Measurements from ENCODE around the gene RMRP.
"Not testable (repeated sequence)": the region's sequence is repeated elsewhere in the genome, so short reads cannot be mapped to it uniquely, and the experiment has no call there.

The RMRP gene

DNA sequence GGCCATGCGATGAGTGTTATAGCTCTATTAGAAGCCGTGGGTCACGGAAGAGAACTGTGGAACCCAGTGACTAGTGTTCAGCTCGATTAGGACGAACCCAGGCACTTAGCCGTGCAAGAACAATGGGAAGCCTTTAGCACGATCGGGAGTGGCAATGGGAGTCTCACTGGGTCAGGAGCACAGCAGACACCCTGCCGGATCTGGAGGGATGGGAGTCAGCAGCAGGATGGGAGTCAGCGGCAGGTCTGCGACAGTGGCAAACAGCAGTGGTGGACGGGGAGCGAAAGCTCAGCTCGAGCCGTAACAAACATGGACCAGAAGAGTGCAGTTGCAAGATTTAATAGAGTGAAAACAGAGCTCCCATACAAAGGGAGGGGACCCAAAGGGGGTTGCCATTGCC lies 17.4 kb downstream of the RMRP start:
- DNase-seq: not testable (repeated sequence)

DNA sequence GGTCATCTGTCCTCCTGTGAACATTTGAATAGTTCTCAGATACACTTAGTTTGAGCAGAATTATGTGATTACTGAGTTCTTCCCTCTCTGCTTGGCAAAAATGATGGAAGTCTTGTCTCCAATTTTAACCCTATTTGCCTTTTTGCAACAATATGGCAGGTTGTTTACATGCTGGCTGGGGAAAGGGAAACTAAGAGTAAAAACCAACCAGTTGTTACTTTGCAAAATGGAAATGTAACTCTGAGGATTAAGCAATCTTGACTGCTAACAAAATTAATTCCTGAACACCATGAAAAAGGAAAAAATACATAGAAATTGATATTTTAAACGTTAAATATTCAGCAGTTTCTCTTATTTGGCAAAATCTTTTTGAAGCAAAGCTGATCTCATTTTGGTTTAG lies 18.2 kb downstream of the RMRP start:
- no peak for DNase-seq

DNA sequence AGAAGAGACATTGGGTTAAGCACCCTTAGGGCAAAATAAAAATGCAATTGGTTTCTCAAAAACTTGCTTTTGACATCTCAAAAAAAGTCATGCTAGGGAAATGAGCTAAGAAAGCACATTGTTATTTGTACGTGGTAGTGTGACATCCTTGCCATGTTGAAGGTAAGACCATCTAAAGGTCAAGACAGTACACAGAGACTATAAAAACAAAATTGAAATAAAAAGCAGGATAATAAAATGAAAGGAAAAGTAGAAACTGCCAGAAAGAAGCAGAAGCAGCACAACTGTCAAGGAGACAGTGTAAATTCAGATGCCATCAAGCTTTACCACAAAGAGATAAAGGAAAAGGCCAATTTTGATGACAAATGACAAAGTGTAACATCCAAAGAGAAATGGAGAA lies 18.6 kb downstream of the RMRP start:
- DNase-seq: not testable (repeated sequence)

DNA sequence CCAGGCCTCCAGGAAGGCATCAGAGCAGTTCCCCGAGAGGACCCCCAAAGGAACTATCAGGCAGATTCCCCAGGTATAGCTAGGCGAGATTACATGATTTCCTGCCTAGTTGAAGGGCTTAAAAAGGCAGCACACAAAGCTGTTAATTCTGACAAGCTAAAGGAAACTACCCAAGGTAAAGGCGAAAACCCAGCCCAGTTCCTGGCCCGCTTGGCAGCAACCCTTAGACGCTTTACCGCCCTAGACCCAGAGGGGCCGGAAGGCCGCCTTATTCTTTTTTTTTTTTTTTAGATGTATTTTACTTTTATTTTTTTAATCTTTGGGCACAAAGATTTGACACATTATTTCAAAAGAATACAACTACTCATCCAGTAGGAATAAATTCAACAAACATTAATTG lies 19.1 kb downstream of the RMRP start:
- not testable (repeated sequence) for DNase-seq

DNA sequence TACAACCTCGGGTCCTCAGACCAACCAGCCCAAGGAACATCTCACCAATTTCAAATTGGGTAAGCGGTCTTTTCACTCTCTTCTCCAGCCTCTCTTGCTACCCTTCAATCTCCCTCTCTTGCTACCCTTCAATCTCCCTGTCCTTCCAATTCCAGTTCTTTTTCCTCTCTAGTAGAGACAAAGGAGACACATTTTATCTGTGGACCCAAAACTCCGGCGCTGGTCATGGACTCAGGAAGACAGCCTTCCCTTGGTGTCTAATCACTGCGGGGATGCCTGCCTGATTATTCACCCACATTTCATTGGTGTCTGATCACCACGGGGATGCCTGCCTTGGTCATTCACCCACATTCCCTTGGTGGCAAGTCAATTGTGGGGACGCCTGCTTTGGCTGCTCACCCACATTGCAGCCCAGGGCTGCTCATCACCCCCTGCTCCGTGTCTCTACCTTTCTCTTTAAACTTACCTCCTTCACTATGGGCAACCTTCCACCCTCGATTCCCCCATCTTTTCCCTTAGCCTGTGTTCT lies 20.3 kb downstream of the RMRP start:
- not testable (repeated sequence) for DNase-seq

DNA sequence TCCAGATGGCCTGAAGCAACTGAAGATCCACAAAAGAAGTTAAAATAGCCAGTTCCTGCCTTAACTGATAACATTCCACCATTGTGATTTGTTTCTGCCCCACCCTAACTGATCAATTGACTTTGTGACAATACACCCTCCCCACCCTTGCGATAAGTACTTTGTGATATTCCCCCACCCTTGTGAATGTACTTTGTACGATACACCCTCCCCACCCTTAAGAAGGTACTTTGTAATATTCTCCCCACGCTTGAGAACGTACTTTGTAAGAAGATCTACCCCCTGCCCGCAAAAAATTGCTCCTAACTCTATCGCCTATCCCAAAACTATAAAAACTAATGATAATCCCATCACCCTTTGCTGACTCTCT lies 21.0 kb downstream of the RMRP start:
- not testable (repeated sequence) for DNase-seq

DNA sequence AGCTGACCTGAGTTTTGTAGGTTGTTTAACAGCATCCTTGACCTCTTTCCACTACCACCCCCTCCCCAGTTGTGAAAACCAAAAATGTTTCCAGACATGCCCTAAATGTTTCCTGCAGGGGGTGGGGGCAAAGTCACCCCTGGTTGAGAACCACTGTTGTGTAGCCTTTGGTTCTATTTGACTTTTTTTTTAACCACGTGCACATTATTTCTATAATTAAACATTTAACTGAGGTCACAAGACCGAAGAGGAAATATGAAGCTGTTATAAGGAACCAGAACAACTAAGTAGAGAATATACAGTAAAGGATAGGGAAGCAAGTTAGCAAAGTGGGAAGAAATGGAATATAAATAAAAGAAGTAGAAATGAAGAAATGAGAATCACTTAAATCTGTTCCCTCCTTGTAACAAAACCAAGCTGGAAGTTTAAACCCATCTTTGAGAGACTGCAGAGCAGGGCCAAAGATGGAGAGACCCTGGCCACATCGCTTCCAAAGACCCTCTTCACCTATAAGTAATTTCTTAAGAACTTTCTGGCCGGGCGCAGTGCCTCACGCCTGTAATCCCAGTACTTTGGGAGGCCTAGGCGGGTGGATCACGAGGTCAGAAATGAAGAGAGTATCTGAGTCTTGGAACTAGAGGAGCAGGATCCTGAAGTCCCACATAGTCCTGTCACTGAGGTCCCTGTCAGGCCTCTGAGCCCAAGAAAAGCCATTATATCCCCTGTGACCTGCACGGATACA lies 21.5 kb downstream of the RMRP start:
- DNase-seq: no peak

DNA sequence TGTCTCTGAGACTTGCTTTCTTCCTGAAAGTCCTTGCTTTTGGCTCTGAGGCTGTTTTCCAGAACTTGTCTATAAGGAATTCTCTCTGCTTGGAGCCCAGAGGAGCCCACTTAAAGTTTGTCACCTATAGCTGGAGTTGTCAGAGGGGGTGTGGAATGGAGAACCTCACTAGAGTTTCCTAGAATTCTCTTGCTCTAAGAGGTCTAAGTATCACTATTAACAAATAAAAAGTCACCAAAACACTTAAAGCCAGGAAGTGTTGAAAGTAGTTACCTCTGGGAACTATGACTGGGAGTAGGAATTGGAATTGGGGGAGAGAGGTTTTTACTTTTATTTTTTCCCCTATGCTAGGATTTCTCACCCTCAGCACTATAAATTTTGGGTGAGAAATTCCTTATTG lies 22.1 kb downstream of the RMRP start:
- DNase-seq: no peak

DNA sequence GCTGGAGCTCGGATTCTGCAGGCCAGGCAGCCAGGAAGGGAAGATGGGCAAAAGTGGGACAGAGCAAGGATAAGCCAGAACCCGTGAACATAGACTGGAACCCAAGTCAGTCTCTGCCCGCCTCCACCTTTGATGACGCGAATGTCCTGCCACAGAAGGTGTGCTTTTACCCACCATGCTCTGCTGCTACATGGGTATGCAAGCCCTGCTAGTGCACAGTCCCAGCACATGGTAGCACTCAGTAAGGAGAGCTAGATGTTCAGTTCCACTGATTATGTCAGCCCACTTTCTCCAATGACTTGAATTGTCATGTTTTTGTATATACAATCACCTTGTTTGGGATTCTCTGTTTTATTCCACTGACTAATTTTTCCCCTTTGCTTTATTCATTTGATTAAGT lies 28.2 kb downstream of the RMRP start:
- DNase-seq: no peak

DNA sequence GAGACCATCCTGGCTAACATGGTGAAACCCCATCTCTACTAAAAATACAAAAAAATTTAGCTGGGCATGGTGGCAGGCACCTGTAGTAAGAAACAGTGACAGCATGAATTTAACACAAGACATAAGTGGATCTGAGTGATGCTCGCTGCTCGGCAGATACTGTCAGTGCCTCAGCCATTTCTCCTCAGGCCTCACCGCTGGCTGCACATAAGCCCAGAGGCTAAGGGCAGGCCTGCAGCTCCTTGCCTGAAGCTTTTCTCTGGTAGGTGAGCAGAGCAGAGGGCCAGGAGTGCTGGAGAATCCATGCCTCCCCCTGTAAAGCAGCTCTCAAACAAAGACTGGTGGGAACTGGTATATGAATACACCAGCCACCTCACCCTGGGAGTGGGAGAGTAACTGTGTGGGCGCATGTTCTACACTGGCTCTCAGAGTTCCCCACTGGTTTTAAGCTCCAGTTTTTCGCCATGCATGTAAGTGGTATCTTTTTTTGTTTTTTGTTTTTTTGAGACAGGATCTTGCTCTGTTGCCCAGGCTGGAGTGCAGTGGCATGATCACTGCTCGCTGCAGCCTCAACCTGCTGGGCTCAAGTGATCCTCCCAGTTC lies 29.3 kb downstream of the RMRP start:
- DNase-seq: no peak

DNA sequence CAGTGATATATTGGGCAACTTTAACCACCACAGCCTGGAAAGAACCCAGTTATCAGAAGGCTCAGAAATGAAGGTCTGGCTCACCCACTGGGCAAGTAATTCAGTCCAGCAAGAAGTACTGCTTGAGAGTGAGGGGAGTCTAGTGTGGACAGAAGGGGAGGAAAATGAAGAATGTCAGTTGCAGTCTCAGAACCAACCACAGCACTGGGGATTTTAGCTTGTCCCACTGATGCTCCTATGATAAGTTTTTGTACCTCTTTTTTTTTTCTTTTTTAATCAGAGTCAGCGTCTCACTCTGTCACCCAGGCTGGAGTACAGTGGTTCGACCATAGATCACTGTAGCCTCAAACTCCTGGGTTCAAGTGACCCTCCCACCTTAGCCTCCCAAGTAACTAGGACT lies 30.2 kb downstream of the RMRP start:
- no peak for DNase-seq

DNA sequence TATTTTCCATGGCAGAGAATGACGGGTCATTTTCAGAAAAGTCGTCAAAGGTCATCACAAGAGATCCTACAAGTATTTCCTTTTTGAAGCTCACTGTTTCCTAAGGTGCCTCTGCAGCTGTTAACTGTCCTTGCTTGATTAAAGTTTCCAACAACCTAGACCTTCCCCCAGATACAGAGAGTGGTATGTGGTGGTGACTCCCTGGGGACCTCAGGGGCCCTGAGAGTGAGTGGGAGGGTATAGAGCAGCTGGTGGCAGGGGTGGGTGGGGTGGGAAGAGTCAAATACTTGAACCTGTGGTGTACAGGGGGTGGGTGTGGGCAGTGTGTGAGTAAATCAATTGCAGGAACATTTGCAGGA lies 38.0 kb downstream of the RMRP start:
- no peak for DNase-seq

DNA sequence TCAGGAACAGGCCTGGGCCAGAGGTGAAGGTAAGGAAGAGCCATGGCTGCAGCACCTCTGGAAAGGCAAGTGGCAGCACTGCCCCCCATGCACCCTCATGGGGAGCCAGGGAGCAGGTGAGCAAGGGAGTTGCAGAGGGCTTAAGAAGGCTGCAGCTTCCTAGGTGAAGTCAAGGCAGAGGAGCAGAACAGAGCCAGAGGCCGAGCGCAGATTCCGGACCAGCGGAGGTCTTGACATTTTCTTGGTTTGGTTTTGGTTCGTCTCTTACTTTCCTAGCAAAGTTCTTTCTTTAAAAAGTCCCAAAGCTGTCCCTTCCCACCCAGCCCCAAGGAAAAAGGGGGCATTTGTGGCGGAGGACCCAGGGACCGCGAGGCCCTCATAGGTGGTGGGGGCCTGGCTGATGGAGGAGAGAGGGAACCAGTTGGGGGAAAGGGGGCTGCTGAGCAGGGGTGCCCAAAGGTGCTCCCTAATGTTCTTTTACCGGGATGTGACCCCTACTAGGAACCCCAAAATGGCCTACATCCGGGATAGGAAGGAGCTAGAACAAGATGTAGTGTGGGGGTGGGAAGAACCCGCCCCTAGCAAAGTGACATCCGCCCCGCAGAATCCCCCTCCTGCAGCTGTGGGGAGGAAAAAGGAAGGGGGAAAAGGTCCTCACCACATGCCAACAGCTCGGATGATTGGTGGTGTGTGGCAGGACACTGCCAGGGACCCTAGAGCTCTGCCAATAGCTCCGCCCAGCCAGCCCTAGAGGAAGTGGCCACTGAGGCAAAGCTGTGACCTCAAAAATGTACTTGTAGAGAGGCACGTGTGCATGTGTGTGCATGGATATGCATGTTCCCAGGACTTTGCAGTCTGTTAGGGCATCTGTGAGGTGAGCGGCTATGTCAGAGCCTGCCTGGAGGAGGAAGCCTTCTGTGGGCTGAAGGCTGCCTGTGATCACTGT lies 38.7 kb downstream of the RMRP start:
- no peak for DNase-seq

DNA sequence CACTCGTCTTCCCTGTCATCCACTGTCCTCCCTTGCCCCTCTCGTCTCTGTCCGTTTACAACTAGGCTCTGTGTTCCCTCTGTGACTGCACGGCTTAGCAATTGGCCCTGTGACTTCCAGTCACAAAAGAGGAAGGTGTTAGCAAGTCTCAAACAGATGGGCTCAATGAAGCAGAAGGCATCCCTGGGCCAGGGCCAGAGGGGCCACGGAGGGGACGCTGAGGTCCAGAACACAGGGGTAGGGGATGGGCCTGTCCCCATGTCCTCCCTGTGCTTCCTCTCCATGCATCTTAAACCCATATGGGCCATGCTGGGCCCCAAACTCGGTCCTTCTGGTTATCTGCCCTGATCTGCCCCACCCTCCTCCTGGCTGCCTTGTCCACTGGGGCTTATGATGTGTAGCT lies 39.5 kb downstream of the RMRP start, which contains the start of gene CD72:
CD72 (minus strand) TSS at position 89 of the 403 bp plus-strand sequence. CDS start 110 bp downstream, outside the sequence.
- DNase-seq: no peak

DNA sequence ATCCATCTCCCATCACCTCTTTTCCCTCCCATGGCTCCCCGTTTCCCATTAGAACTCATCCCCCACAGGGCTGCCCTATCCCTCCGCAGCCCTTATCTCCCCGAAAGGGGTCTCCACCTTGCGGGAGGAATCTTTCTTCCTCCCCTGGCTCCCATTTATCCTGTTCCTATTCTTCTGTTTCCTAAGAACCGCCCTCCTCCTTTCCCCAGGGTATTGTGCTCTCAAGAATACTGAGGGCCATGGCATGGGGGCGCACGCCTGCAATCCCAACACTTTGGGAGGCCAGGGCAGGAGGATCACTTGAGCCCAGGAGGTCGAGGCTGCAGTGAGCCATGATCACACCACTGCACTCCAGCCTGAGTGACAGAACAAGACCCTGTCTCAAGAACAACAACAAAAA lies 40.3 kb downstream of the RMRP start:
- no peak for DNase-seq

DNA sequence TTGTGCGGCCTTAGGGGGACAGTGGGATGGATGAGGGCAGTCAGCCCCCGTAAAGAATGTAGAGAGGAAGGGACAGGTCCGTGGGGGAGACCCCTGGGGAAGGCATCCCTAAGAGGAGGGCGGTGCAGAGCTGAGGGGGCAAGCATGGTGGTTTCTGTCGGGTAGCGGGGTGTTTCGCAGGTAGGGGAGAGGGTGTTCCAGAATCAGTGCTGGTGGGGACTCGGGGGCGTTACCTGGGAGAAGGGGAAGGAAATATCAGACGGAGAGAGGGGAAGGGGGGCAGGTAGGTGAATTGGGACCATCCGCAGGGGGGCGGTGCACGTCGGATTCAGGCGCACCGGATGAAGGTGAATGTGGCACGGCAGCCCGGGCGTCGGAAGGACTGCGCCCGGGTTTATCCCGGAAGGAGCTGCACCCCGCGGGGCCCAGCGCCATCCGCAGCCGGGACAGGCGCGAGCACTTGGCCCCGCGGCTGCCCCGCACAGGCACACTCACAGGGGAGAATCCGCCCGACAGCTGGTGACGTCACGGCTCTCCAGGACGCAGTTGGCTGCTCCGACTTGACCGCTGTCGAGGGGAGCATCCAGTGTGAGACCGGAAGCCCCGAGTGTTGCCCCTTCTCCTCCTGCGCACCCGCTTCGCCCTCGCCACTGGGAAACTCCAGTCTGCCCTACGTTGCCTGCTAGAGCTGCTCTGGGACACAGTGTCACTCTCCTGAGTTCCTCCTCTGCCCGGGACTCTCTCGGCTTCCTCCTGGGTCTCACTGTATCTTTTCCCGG lies 40.9 kb downstream of the RMRP start:
- DNase-seq: no peak

DNA sequence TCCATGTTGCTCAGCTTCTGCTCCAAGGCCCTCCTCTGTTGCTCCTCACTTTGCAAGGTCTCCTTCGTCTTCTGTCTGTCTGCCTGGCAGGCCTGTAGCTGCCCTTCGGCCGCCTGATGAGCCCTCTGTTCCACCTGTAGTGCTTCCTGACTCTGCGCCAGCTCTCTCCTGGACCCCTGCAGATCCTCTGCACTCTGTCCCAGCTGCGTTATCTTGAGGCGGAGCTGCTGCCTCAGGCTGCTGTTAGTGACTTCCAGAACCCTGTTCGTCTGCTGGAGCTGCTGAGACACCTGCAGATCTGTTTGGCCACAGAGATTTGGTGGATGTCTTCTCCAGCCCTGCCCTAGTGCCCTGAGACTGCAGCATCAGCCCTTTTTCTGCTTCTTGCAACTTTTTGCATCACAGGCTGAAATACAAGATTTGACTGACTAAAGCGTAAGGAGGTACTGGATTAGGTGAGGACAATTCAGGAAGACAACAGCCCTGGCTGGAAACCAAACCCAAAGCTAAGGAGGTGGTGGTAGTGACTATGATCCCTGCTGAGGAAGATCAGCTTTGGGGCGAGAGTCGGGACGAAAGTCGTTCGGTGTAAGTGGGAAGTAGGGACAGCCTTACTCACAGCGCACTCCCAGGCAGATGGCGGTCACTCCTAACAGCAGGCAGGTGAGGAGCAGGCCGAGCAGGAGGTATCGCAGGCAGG lies 41.7 kb downstream of the RMRP start:
- no peak for DNase-seq

DNA sequence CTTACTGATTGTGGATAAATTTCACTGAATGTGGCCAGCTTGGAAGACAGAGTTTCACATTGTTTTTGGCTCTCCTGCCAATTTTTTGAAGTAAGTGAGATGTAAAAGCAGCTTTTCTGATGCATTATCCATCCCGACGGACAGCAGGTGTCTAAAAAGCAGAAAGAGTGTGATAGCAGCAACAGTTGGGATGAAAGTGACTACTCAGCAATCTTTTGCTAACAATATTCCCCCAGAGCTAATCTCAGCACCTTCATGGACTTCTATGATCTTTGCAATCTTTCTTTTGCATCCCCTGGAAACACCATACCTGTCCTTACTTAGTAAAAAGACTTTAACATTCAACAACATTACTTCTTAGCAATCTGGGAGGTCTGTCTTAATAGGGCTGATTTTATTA lies 45.0 kb downstream of the RMRP start:
- no peak for DNase-seq

DNA sequence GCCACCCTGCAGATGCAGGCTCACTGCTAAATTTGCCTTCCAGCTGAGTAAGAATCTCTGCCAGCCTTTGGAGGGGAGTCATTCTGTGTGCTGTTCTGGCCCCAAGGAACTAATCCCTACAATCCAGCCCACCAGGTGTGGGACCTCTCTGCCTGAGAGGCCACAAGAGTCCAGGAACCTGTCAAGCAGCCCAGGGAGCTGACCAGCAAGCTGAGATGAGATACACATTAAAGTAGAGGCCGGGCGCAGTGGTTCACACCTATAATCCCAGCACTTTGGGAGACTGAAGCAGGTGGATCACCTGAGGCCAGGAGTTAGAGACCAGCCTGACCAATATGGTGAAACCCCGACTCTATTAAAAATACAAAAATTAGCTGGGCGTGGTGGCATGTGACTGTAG lies 45.8 kb downstream of the RMRP start:
- DNase-seq: not testable (repeated sequence)

DNA sequence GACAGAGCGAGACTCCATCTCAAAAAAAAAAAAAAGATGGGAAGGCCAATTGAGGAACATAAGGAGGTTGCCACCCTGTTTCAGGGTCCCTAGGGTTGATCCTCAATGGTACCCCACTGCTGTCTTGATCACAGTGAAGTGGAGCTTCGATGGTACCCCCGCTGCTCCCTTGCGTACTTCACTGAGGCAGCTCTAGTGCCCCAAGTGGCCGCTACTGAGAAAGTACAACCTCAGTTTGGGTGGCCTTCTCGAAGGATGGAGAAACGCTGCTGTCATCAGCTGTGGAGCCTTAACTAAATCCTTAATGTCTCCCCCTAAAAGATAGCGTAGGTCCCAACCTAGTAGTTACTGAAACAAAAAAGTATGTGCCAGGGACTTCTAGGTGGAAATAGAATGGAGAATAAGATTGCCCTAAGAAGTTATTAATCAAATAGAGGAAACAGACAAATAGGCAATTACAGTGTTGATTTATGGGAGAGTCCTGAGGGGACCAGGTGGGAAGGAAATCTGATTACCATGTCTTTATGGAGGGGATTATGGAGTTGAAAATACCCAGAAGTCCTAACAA lies 46.5 kb downstream of the RMRP start:
- no peak for DNase-seq

DNA sequence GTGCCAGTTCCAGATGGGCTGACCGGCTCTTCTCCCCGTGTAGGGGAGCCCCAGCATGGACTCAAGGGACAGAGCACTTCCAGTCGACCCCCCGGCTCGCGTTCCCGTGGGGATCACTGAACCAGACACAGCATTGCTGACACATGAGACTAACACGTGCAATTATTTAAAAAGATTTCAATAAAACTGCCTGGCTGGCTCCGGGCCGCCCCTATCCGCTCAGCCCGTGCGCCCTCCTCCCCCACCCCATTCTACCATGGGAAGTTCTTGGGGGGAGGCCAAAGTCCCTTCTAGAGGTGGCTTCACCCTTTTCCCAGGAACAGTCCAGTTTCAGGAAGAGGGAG lies 48.0 kb downstream of the RMRP start:
- DNase-seq: no peak

Data from NCI-H2029 (cell line).